ENCODE data around the gene ABCC2. TPM values are rescaled to one million over a fixed set of nuclear protein-coding genes. Genes with fewer than 3 reads are reported as not detected.

Gene ABCC2
- total and polyA plus RNA-seq, 2 of the 4 experiments (the other 2 are of a cell fraction), result 0.21 to 0.36 TPM

DNA sequence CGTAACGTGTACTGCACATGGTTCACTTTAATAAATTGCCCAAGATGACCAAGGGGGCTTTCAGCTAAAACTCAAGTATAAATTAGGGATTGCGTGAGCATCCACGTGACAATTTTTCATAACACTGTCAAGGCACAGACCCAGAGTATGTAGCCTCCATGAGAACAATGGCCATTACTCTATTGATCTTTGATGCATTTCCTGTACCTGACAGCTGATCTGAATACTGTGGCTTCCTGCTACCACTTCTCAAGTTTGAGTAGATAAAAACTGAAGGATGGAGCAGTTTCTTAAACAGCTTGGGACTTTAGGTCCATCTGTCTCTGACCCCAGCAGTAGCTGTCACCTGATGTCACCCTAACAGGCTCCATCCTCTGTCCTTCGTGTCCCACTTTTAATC, 98.9 kb downstream of the ABCC2 start:
- H2BK20ac ChIP-seq (ENCODE audit: low read depth, low read length), result no peak overlapping the region
- no peak overlapping the region for H3K4ac ChIP-seq (ENCODE audit: low read depth, low read length)
- H3K9ac ChIP-seq (ENCODE audit: low read depth, low read length), result no peak overlapping the region
- intact Hi-C loops (cut with micrococcal nuclease) (no loop called here), in situ Hi-C loops (cut with MboI; ENCODE audit: low sequenced_read_pairs) (no loop called here), dilution Hi-C loops (cut with HindIII; ENCODE audit: low sequenced_read_pairs, unreplicated experiment) (no loop called here)
- no peak overlapping the region for H3K27ac ChIP-seq (ENCODE audit: insufficient read depth, low read length)
- H3K4me1 ChIP-seq (ENCODE audit: control insufficient read depth, insufficient read depth, low read length), result no peaks in the 10 kb centered on the region
- no peak for ATAC-seq (ENCODE audit: low read depth)
- H3K79me1 ChIP-seq (ENCODE audit: low read depth in 1 of 2, low read length in 2 of 2), result peaks cover 4 to 22% of the 10 kb centered on the region in 2 experiments; a peak in 3 of 4 replicates
- WGBS, 2 experiments (ENCODE audit: extremely low coverage in 2 of 2, insufficient read length in 1 of 2), result 91% methylated on average over 4 of the region's 5 CpGs; no CpG with 5 or more reads in 1 of the 2 experiments
- peaks cover 61% of the 10 kb centered on the region for H3K36me3 ChIP-seq (ENCODE audit: control insufficient read depth, insufficient read depth, low read length)
- no peaks in the 10 kb centered on the region for H3K9me3 ChIP-seq (ENCODE audit: control insufficient read depth, insufficient read depth, low read length)
- H2BK5ac ChIP-seq (ENCODE audit: low read depth, low read length, poor library complexity, severe bottlenecking), result no peak overlapping the region
- no peak overlapping the region for H2AK9ac ChIP-seq (replicated peaks; ENCODE audit: low read depth, low read length, poor library complexity)
- H4K5ac ChIP-seq (ENCODE audit: low read depth, low read length), result no peak overlapping the region
- no peak overlapping the region for H3K4me3 ChIP-seq (ENCODE audit: insufficient read depth, low read depth, low read length)
- no peaks in the 10 kb centered on the region for H4K20me1 ChIP-seq (ENCODE audit: insufficient read depth, low read length)
- no peak overlapping the region for H4K8ac ChIP-seq (ENCODE audit: low read depth in 2 of 2, low read length in 2 of 2)
- BruUV-seq (replicated peaks), result no TSS peak
- ChIA-PET POLR2A (ENCODE audit: unreplicated experiment) (no interaction called here), CTCF (no interaction called here)
- peaks cover 13% of the 10 kb centered on the region for H3K9me1 ChIP-seq (ENCODE audit: insufficient read depth, low read length)
- no peak overlapping the region for H2BK120ac ChIP-seq (ENCODE audit: low read depth, low read length)
- H3K23ac ChIP-seq (ENCODE audit: low read depth, low read length), result no peak overlapping the region
- no peak overlapping the region for H4K91ac ChIP-seq (ENCODE audit: insufficient read depth, low read depth, low read length)
- no peaks in the 10 kb centered on the region for H3K27me3 ChIP-seq (ENCODE audit: control insufficient read depth, insufficient read depth, low read length)
- no peak overlapping the region for H3K14ac ChIP-seq (replicated peaks; ENCODE audit: low read depth, low read length)
- H3K4me2 ChIP-seq (ENCODE audit: low read depth, low read length), result no peak overlapping the region
- H2AFZ ChIP-seq (replicated peaks; ENCODE audit: low read length, poor library complexity), result no peak overlapping the region
- no peak overlapping the region for H2AK5ac ChIP-seq (ENCODE audit: low read depth, low read length)
- DNase-seq, result no peak
- TF ChIP-seq MXI1 (IDR thresholded peaks at IDR 0.05; ENCODE audit: borderline replicate concordance, low read depth, low read length) (no peak), MAFK (IDR thresholded peaks at IDR 0.05; ENCODE audit: low read depth, low read length) (no peak)
- TF ChIP-seq, protein P1, sequence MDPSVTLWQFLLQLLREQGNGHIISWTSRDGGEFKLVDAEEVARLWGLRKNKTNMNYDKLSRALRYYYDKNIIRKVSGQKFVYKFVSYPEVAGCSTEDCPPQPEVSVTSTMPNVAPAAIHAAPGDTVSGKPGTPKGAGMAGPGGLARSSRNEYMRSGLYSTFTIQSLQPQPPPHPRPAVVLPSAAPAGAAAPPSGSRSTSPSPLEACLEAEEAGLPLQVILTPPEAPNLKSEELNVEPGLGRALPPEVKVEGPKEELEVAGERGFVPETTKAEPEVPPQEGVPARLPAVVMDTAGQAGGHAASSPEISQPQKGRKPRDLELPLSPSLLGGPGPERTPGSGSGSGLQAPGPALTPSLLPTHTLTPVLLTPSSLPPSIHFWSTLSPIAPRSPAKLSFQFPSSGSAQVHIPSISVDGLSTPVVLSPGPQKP (IDR thresholded peaks at IDR 0.05; ENCODE audit: borderline replicate concordance, low read depth, low read length), result no peak
- H3K18ac ChIP-seq (ENCODE audit: low read depth, low read length), result no peak overlapping the region
- no peak overlapping the region for H3K56ac ChIP-seq (ENCODE audit: extremely low read depth, insufficient read depth, low read length)
- H2BK15ac ChIP-seq (ENCODE audit: low read depth, low read length), result no peak overlapping the region

Measured in IMR-90 (cell line).